HG02642 (cell line): ENCODE results near the gene ATP5F1C.

Experiments used
- ATAC-seq: cut with Tn5 transposase; IDR thresholded peaks from one replicate; pipeline ENCODE4 v1.9.1; 2021; ENCODE audit warnings: mild to moderate bottlenecking; ENCODE audit not compliant: unreplicated experiment, poor library complexity

Gene ATP5F1C

DNA sequence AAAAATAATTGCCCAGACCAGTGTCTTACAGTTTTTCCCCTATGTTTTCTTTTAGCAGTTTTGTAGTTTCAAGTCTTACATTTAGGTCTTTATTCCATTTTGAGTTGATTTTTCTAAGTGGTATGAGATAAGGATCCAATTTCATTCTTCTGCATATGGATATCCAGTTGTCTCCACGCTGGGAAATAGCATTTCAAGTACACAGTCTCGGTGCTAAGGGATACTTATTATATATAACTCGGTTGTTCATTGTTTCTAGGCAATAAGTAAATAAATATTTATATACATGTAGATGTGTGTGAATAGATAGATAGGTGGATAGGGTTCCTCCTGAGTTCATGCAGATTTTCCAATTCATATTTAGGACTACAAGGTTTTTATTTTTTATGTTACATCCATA, 46.3 kb downstream of the ATP5F1C start:
- ATAC-seq = no peak

DNA sequence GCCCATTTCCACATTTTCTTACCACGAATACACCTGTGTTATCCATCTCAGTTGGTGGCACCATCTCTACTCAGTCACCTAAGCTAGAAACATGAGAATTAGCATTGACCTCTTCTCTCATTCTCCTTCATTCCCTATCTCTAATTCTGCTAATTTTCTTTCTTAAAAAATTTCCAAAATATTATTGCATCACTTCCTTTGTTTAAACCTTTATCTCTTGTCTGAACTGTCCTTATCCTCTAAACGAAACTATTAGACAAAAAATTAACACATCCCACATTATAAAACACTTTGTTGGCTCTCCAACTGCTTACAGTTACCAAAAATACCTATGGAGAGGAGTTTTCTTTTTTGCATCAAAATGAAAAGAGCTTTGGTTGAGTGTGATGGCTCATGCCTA, 48.6 kb downstream of the ATP5F1C start:
- ATAC-seq = no peak

DNA sequence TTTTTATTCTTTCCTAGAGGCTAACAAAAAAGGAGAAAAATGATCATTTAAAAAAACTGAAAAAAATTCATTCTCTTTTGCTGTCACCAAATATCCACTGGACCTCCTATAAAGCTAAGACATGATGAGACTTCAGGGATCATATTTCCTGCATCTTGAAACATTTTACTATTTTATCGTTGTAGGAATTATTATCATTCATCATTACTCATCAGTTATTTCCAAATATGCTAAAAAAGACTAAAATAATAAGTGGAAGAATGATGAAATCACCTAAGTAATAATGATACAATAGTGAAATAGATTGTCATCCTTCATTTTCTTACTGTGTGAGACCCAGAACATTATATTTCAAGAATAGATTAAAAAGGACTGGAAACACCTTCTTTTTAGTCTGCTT, 58.6 kb downstream of the ATP5F1C start:
- ATAC-seq = no peak

DNA sequence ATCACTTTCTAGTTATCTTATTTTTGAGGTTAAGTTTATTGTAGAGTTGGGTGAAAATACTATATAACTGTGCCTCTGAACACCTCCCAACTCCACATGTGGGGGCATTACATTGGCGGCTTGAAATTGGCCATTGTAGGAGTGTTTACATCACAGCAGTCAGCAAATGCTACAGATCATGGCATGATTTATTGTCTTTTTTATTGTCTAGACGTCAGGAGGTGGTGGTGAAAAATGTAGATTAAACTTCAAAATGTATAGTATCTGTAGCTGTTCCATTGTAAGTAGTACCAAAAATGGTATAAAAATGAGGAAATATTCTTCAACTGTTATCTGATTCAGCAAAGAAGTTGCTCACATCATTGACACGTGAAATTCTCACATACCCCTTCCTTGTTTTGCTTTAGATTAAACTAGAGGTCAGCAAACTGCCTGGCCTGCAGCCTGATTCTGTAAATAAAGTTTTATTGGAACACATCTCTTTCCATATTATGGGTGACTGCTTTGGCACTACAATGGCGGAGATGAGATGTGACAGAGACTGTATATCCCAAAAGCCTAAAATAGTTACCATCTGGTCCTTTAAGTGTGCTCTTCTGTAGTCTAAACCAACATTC, 65.4 kb downstream of the ATP5F1C start:
- ATAC-seq = no peak

DNA sequence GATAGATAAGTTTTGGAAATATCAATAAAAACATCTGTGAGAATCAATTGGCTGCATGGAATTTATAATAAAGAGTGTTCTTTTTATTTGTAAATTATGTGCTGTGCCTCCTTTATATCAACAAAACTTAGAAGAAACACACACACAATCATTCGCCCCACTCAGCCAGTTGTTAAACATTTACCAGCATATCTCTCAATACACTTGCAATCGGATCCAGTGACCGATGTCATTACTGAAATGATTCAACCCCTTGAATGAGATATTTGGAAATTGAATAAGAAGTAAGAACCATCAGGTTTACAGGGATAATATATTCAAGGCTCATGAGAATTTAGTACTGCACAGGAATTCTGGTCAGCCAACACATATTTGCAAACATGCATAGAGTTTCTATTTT, 65.9 kb downstream of the ATP5F1C start:
- no peak for ATAC-seq

DNA sequence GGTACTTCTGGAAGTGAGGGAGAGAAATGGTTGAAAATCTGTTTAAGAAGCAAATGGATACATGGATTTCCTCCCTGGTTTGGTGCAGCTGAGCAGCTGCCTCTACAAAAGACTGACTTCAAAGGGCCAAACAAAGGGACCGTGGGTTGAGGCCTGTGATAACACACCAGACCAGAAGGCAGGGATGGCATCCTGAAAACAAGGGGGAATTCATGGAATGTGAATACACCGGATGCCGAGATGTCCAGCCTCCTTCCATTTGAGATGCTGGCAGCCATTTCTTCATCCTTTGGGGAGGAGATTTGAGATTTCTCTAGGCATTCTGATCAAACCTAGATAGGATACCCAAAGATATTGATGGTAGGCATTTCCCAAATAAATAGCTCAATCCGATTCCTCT, 67.2 kb downstream of the ATP5F1C start:
- no peak for ATAC-seq

DNA sequence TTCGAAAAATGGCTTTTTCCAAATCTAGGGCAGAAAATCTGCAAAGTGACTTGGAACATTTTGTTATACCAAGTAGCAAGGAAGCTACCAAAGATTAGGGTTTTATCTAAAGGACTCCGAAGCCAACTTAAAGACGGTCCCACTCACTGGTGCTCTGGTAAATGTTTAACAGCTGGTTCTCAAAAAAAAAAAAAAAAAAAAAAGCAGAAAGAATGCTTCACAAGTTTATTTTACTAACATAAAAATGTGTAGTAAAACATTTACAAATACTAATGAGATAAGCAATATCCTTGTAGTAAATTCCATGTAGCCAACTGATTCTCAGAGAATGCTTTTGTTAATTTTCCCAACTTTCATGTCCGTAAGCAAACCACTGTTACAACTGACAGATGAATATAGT, 68.7 kb downstream of the ATP5F1C start:
- ATAC-seq = no peak

DNA sequence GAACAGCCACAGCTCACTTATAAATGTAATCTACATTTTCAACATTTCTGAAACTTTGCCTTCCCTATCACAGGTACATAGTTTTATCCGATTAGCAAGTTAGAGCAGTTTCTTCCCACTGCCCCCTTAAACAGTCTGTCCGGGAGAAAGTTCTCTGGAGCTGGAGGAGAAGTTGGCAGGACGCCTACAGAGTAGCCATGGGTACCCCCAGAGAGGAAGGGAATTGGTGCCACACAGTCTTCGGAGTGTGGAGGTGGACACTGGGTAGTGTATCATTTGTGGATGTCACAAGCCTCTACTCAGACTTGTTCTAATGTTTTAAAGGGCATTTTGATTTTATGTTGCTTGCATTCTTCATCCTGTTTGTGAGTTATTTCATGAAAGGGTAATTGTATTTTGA, 69.3 kb downstream of the ATP5F1C start:
- no peak for ATAC-seq
